Measurements from ENCODE around the gene ZNF549. TPM values are rescaled to one million over a fixed set of nuclear protein-coding genes. Genes with fewer than 3 reads are reported as not detected.
A peak's percentile ranks its signal among the peaks of the same experiment; 100 is the strongest.
"Not testable (repeated sequence)": the region's sequence is repeated elsewhere in the genome, so short reads cannot be mapped to it uniquely, and the experiment has no call there.

Gene ZNF549
- total RNA-seq, 1 experiment from 2014 or later = 9.2 TPM

- peaks cover 33% of the 10 kb centered on the region for H3K27me3 Mint-ChIP-seq (ENCODE audit: low read depth)
- ATAC-seq; H3K4me1 Mint-ChIP-seq; DNase-seq (ENCODE audit: low spot score); CTCF ChIA-PET: not testable (repeated sequence)
- H3K9me3 Mint-ChIP-seq = peaks cover 26% of the 10 kb centered on the region
- H3K36me3 Mint-ChIP-seq = peaks cover 32% of the 10 kb centered on the region
- POLR2A ChIA-PET = interaction anchor here (1.0 kb wide), 1 partner anchor 53 kb away, joined by 4 read pairs; the partner anchor contains the start of gene ZNF749
- H3K27ac Mint-ChIP-seq = peak overlapping the region; percentile 46
- peak overlapping the region; percentile 86 for H3K4me3 Mint-ChIP-seq
Measured at GRCh38 chr19:57488299-57488644, 38.9 kb upstream of the ZNF549 start.

- Mint-ChIP-seq H3K4me3 (peak overlapping the region; percentile 89; the same call in 1 of the 2 replicates), H3K36me3 (peaks cover 26% of the 10 kb centered on the region), H3K9me3 (peaks cover 20% of the 10 kb centered on the region)
- H3K27ac Mint-ChIP-seq; H3K27me3 Mint-ChIP-seq (ENCODE audit: low read depth); H3K4me1 Mint-ChIP-seq; ATAC-seq; DNase-seq (ENCODE audit: low spot score): not testable (repeated sequence)
- ChIA-PET CTCF (interaction anchor here (0.7 kb wide), 1 partner anchor 12 kb away, joined by 3 read pairs; the partner anchor contains the start of gene ZNF419), POLR2A (interaction anchor here (0.9 to 1.0 kb wide), 2 partner anchors 31 to 63 kb away, joined by 3 to 4 read pairs; no protein-coding TSS in a partner anchor)
Measured at GRCh38 chr19:57499332-57499679, 27.9 kb upstream of the ZNF549 start.

DNA sequence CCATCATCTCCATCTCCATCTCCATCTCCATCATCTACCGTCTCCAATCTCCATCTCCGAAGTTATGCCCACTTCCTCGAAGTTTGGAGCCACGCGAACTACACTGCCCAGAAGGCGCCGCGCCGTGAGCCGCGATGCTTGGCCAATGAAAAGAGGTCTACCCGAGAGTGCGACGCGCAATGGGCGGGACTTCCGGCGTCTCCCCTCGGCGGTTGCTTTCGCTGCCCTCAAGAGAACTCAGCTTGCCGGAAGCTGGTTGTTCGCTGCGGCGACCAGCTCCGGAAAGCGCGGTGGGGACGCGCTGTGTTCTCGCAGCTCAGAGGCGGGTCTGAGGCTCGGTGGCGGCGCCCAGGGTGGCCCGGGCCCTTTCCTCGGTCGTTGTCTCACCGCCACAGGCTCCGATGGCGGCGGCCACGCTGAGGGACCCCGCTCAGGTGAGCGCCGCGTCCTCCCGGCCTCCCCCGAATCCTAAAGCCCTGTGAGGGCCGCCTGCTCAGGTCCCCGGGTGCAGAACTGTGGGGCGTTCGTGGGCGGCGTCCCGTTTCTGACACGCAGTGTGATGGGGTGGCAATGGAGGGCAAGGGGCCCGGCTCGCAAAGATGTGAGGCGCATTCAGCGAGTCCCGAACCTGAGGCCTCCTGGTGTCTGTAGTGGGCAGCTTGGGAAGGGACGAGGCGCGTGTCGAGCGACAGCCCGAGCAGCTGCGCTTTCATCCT, 27.3 kb upstream of the ZNF549 start, which contains the start of gene ZNF773:
Gene ZNF773, plus strand, starts transcription at position 259 of the 716 bp plus-strand sequence. Its CDS starts 143 bp downstream, at position 402.
- CTCF ChIA-PET = interaction anchor here (0.7 kb wide), 1 partner anchor 12 kb away, joined by 3 read pairs; the partner anchor contains the start of gene ZNF419
- peaks cover 24% of the 10 kb centered on the region for H3K36me3 Mint-ChIP-seq

GRCh38 chr19:57500400-57500799, 26.8 kb upstream of the ZNF549 start:
- Mint-ChIP-seq H3K4me3 (peak overlapping the region; percentile 89), H3K36me3 (peaks cover 24% of the 10 kb centered on the region), H3K9me3 (peaks cover 14% of the 10 kb centered on the region)
- CTCF ChIA-PET; ATAC-seq; H3K27me3 Mint-ChIP-seq (ENCODE audit: low read depth); H3K4me1 Mint-ChIP-seq; H3K27ac Mint-ChIP-seq; DNase-seq (ENCODE audit: low spot score): not testable (repeated sequence)
- POLR2A ChIA-PET = interaction anchor here (0.9 to 1.0 kb wide), 2 partner anchors 30 to 64 kb away, joined by 3 to 4 read pairs; no protein-coding TSS in a partner anchor

More for the DNA sequence above, 27.3 kb upstream of the ZNF549 start, which contains the start of gene ZNF773:
- H3K27ac Mint-ChIP-seq; H3K4me1 Mint-ChIP-seq; H3K27me3 Mint-ChIP-seq (ENCODE audit: low read depth): not testable (repeated sequence)
- H3K4me3 Mint-ChIP-seq = peak within 1 kb of the TSS; percentile 89
- DNase-seq (ENCODE audit: low spot score) (peak; percentile 97), ATAC-seq (peak; percentile 98)
- TF ChIP-seq FOXK1 (CRISPR knock-in tag; IDR thresholded peaks at IDR 0.05) (peak; percentile 35; the same call in 1 of the 2 replicates), GABPB1 (CRISPR knock-in tag; IDR thresholded peaks at IDR 0.05) (peak; percentile 71), NFYB (CRISPR knock-in tag; conservative IDR thresholded peaks at IDR 0.05; ENCODE audit: low read depth) (peak; percentile 81), MAX (CRISPR knock-in tag; IDR thresholded peaks at IDR 0.05) (peak; percentile 66), ZBTB21 (CRISPR knock-in tag; IDR thresholded peaks at IDR 0.05; ENCODE audit: borderline replicate concordance) (0 out of 2 replicates have a peak, but pooled peaks have one; percentile 43), TEAD1 (CRISPR knock-in tag; IDR thresholded peaks at IDR 0.05) (0 out of 2 replicates have a peak, but pooled peaks have one; percentile 42), HMGXB4 (CRISPR knock-in tag; IDR thresholded peaks at IDR 0.05) (0 out of 2 replicates have a peak, but pooled peaks have one; percentile 34)
- TF ChIP-seq, protein P1, sequence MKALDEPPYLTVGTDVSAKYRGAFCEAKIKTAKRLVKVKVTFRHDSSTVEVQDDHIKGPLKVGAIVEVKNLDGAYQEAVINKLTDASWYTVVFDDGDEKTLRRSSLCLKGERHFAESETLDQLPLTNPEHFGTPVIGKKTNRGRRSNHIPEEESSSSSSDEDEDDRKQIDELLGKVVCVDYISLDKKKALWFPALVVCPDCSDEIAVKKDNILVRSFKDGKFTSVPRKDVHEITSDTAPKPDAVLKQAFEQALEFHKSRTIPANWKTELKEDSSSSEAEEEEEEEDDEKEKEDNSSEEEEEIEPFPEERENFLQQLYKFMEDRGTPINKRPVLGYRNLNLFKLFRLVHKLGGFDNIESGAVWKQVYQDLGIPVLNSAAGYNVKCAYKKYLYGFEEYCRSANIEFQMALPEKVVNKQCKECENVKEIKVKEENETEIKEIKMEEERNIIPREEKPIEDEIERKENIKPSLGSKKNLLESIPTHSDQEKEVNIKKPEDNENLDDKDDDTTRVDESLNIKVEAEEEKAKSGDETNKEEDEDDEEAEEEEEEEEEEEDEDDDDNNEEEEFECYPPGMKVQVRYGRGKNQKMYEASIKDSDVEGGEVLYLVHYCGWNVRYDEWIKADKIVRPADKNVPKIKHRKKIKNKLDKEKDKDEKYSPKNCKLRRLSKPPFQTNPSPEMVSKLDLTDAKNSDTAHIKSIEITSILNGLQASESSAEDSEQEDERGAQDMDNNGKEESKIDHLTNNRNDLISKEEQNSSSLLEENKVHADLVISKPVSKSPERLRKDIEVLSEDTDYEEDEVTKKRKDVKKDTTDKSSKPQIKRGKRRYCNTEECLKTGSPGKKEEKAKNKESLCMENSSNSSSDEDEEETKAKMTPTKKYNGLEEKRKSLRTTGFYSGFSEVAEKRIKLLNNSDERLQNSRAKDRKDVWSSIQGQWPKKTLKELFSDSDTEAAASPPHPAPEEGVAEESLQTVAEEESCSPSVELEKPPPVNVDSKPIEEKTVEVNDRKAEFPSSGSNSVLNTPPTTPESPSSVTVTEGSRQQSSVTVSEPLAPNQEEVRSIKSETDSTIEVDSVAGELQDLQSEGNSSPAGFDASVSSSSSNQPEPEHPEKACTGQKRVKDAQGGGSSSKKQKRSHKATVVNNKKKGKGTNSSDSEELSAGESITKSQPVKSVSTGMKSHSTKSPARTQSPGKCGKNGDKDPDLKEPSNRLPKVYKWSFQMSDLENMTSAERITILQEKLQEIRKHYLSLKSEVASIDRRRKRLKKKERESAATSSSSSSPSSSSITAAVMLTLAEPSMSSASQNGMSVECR (CRISPR knock-in tag; IDR thresholded peaks at IDR 0.05; ENCODE audit: borderline replicate concordance) = peak; percentile 65; the same call in 1 of the 2 replicates
- POLR2A ChIA-PET = interaction anchor here (0.9 to 1.0 kb wide), 2 partner anchors 30 to 64 kb away, joined by 3 to 4 read pairs; no protein-coding TSS in a partner anchor
- peaks cover 17% of the 10 kb centered on the region for H3K9me3 Mint-ChIP-seq
